Measurements from ENCODE around the gene HSP90B1.
A peak's percentile ranks its signal among the peaks of the same experiment; 100 is the strongest.

DNA sequence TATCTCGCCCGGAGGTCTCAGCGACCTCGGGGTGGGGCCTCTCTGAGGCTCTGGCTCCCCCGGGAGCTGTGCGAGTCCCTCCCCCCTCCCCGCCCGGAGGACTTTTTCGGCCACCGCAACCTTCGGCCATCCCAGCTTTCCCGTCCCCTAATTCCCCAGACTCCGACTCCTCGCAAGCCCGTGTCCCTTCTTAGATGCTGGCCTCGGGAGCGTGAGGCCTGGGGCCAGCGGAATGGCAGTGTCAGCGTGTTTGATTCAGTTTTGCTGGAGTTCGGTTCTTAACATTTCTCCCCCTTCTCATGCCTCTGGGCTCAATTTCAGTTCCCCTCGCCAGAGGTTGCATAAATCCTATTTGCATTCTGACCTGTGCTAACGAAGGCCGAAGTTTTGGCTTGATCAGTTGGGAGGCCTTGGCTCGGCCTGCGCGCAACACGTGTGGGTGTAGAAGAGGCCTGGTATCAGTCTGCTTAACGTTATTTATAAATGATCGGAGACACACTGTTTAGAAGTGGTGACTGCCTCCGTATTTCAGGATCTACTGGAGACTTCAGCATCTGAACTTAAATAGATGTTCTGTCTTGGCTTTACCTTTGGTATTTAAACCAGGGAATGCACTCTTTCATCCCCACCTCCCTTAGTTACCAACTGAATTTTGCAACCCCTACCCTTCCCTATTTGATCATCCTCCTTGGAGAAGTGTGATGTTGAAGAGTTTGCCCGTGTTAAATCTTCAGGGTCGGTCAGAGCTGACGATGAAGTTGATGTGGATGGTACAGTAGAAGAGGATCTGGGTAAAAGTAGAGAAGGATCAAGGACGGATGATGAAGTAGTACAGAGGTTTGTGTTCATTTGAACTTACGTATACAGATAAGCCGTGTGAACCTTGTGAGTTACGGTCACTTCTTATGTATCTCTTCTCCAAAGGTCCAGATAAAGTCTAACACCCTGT is 851 bp downstream of the HSP90B1 start:
- TF ChIP-seq, protein P1, sequence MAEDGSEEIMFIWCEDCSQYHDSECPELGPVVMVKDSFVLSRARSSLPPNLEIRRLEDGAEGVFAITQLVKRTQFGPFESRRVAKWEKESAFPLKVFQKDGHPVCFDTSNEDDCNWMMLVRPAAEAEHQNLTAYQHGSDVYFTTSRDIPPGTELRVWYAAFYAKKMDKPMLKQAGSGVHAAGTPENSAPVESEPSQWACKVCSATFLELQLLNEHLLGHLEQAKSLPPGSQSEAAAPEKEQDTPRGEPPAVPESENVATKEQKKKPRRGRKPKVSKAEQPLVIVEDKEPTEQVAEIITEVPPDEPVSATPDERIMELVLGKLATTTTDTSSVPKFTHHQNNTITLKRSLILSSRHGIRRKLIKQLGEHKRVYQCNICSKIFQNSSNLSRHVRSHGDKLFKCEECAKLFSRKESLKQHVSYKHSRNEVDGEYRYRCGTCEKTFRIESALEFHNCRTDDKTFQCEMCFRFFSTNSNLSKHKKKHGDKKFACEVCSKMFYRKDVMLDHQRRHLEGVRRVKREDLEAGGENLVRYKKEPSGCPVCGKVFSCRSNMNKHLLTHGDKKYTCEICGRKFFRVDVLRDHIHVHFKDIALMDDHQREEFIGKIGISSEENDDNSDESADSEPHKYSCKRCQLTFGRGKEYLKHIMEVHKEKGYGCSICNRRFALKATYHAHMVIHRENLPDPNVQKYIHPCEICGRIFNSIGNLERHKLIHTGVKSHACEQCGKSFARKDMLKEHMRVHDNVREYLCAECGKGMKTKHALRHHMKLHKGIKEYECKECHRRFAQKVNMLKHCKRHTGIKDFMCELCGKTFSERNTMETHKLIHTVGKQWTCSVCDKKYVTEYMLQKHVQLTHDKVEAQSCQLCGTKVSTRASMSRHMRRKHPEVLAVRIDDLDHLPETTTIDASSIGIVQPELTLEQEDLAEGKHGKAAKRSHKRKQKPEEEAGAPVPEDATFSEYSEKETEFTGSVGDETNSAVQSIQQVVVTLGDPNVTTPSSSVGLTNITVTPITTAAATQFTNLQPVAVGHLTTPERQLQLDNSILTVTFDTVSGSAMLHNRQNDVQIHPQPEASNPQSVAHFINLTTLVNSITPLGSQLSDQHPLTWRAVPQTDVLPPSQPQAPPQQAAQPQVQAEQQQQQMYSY (CRISPR knock-in tag; IDR thresholded peaks at IDR 0.05): no peak
- TF ChIP-seq, protein P2, sequence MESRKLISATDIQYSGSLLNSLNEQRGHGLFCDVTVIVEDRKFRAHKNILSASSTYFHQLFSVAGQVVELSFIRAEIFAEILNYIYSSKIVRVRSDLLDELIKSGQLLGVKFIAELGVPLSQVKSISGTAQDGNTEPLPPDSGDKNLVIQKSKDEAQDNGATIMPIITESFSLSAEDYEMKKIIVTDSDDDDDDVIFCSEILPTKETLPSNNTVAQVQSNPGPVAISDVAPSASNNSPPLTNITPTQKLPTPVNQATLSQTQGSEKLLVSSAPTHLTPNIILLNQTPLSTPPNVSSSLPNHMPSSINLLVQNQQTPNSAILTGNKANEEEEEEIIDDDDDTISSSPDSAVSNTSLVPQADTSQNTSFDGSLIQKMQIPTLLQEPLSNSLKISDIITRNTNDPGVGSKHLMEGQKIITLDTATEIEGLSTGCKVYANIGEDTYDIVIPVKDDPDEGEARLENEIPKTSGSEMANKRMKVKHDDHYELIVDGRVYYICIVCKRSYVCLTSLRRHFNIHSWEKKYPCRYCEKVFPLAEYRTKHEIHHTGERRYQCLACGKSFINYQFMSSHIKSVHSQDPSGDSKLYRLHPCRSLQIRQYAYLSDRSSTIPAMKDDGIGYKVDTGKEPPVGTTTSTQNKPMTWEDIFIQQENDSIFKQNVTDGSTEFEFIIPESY (CRISPR knock-in tag; IDR thresholded peaks at IDR 0.05): no peak
- TF ChIP-seq MYC (CRISPR knock-in tag; IDR thresholded peaks at IDR 0.05; ENCODE audit: borderline replicate concordance) (no peak), ZNF274 (CRISPR knock-in tag; IDR thresholded peaks at IDR 0.05) (no peak), POLR2AphosphoS5 (IDR thresholded peaks at IDR 0.05; ENCODE audit: low read depth, low read length) (peak; percentile 16; the same call in 1 of the 2 replicates), POLR2A (IDR thresholded peaks at IDR 0.05; ENCODE audit: insufficient read depth in 1 of 2, low read depth in 2 of 2, low read length in 2 of 2) (peak in 1 of 2 experiments; percentile 36; a peak in 1 of 4 replicates), FOXJ3 (CRISPR knock-in tag; IDR thresholded peaks at IDR 0.05; ENCODE audit: borderline replicate concordance) (no peak), NONO (IDR thresholded peaks at IDR 0.05) (no peak), NONO (CRISPR knock-in tag; conservative IDR thresholded peaks at IDR 0.05) (no peak)
